Loucy (cell line): Measurements from ENCODE around the gene NELFCD.
"Not testable (repeated sequence)": the region's sequence is repeated elsewhere in the genome, so short reads cannot be mapped to it uniquely, and the experiment has no call there.

Source experiments
- H2AFZ ChIP-seq: fragments of 200-600 bp; sonication (generic); 2 replicates; pipeline ENCODE4 v1.6.0; 2016; ENCODE audit warnings: antibody characterized with exemption, mild to moderate bottlenecking, low read length, moderate library complexity
- H3F3A ChIP-seq: fragments of 200-600 bp; 2 replicates; pipeline ENCODE4 v1.6.0; 2016; ENCODE audit warnings: antibody characterized with exemption, low read depth, mild to moderate bottlenecking
- H3K27me3 ChIP-seq: fragments of 200-600 bp; sonication (generic); 2 replicates; pipeline ENCODE4 v1.6.1; 2014; ENCODE audit warnings: low read length, mild to moderate bottlenecking; ENCODE audit not compliant: insufficient read depth, poor library complexity, severe bottlenecking
- H3K36me3 ChIP-seq: fragments of 200-600 bp; sonication (generic); 2 replicates; pipeline ENCODE4 v1.6.1; 2016; ENCODE audit warnings: low read length; ENCODE audit not compliant: insufficient read depth
- H3K4me1 ChIP-seq: fragments of 200-600 bp; sonication (generic); 2 replicates; pipeline ENCODE4 v1.5.1; 2014; ENCODE audit warnings: low read length, mild to moderate bottlenecking; ENCODE audit not compliant: insufficient read depth, poor library complexity, severe bottlenecking
- H3K4me2 ChIP-seq: fragments of 200-600 bp; sonication (generic); 2 replicates; pipeline ENCODE4 v1.6.0; 2014; ENCODE audit warnings: antibody characterized with exemption, low read length, low read depth, mild to moderate bottlenecking; ENCODE audit not compliant: poor library complexity, severe bottlenecking
- H3K4me3 ChIP-seq: fragments of 200-600 bp; sonication (generic); 2 replicates; pipeline ENCODE4 v1.5.1; 2014; ENCODE audit warnings: low read length, mild to moderate bottlenecking, mixed read lengths; ENCODE audit not compliant: poor library complexity, severe bottlenecking
- H3K79me2 ChIP-seq: fragments of 200-600 bp; sonication (generic); 2 replicates; pipeline ENCODE4 v1.6.1; 2014; ENCODE audit warnings: low read length; ENCODE audit not compliant: insufficient read depth
- H3K9ac ChIP-seq: fragments of 200-600 bp; sonication (generic); 2 replicates; pipeline ENCODE4 v1.6.0; 2014; ENCODE audit warnings: mild to moderate bottlenecking, low read depth, low read length, moderate library complexity; ENCODE audit not compliant: poor library complexity, severe bottlenecking
- H3K9me2 ChIP-seq: fragments of 200-600 bp; sonication (generic); replicated peaks from 2 replicates; pipeline ENCODE4 v1.6.1; 2016; ENCODE audit warnings: low read depth, low read length, mixed read lengths
- H3K9me3 ChIP-seq: fragments of 200-600 bp; sonication (generic); 2 replicates; pipeline ENCODE4 v1.6.1; 2014; ENCODE audit warnings: mild to moderate bottlenecking, antibody characterized with exemption, low read length, low read depth; ENCODE audit not compliant: insufficient read depth
- H4K20me1 ChIP-seq: fragments of 200-600 bp; sonication (generic); 2 replicates; pipeline ENCODE4 v1.6.0; 2014; ENCODE audit warnings: antibody characterized with exemption, low read length, mild to moderate bottlenecking; ENCODE audit not compliant: insufficient read depth, poor library complexity, severe bottlenecking
- EZH2phosphoT487 ChIP-seq: fragments of 200-600 bp; IDR thresholded peaks from 2 replicates; pipeline ENCODE4 v1.6.1; 2018; ENCODE audit warnings: antibody characterized with exemption, mild to moderate bottlenecking, moderate library complexity, borderline replicate concordance
- TF ChIP-seq, protein P1 (sequence below): fragments of 200-600 bp; sonication (generic); conservative IDR thresholded peaks from 2 replicates; pipeline ENCODE4 v1.5.1; 2014; ENCODE audit warnings: mild to moderate bottlenecking, antibody characterized with exemption, low read length

Gene NELFCD

GRCh38 chr20:59008715-59009336, 27.8 kb downstream of the NELFCD start:
- H3K27me3 ChIP-seq: no peaks in the 10 kb centered on the region
- no peak for TF ChIP-seq EZH2phosphoT487
- TF ChIP-seq, protein P1, sequence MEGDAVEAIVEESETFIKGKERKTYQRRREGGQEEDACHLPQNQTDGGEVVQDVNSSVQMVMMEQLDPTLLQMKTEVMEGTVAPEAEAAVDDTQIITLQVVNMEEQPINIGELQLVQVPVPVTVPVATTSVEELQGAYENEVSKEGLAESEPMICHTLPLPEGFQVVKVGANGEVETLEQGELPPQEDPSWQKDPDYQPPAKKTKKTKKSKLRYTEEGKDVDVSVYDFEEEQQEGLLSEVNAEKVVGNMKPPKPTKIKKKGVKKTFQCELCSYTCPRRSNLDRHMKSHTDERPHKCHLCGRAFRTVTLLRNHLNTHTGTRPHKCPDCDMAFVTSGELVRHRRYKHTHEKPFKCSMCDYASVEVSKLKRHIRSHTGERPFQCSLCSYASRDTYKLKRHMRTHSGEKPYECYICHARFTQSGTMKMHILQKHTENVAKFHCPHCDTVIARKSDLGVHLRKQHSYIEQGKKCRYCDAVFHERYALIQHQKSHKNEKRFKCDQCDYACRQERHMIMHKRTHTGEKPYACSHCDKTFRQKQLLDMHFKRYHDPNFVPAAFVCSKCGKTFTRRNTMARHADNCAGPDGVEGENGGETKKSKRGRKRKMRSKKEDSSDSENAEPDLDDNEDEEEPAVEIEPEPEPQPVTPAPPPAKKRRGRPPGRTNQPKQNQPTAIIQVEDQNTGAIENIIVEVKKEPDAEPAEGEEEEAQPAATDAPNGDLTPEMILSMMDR: no peak
- H3K9me3 ChIP-seq: no peaks in the 10 kb centered on the region
- no peaks in the 10 kb centered on the region for H3K79me2 ChIP-seq
- peaks cover 13% of the 10 kb centered on the region for H3K4me1 ChIP-seq
- H3K9me2 ChIP-seq: no peaks in the 10 kb centered on the region
- no peak overlapping the region for H3K4me3 ChIP-seq
- no peak overlapping the region for H3K4me2 ChIP-seq
- no peak overlapping the region for H2AFZ ChIP-seq
- no peaks in the 10 kb centered on the region for H3F3A ChIP-seq
- H4K20me1 ChIP-seq: no peaks in the 10 kb centered on the region
- no peak overlapping the region for H3K9ac ChIP-seq
- H3K36me3 ChIP-seq: no peaks in the 10 kb centered on the region

GRCh38 chr20:59010321-59010994, 29.4 kb downstream of the NELFCD start:
- no peak overlapping the region for H3K4me3 ChIP-seq
- H3K9me2 ChIP-seq: no peaks in the 10 kb centered on the region
- no peak overlapping the region for H3K9ac ChIP-seq
- no peaks in the 10 kb centered on the region for H3K79me2 ChIP-seq
- H3F3A ChIP-seq: no peaks in the 10 kb centered on the region
- TF ChIP-seq, protein P1: no peak
- TF ChIP-seq EZH2phosphoT487: no peak
- H3K4me1 ChIP-seq: no peaks in the 10 kb centered on the region
- H2AFZ ChIP-seq: no peak overlapping the region
- H4K20me1 ChIP-seq: no peaks in the 10 kb centered on the region
- H3K4me2 ChIP-seq: no peak overlapping the region
- no peaks in the 10 kb centered on the region for H3K36me3 ChIP-seq
- H3K27me3 ChIP-seq: no peaks in the 10 kb centered on the region
- no peaks in the 10 kb centered on the region for H3K9me3 ChIP-seq

DNA sequence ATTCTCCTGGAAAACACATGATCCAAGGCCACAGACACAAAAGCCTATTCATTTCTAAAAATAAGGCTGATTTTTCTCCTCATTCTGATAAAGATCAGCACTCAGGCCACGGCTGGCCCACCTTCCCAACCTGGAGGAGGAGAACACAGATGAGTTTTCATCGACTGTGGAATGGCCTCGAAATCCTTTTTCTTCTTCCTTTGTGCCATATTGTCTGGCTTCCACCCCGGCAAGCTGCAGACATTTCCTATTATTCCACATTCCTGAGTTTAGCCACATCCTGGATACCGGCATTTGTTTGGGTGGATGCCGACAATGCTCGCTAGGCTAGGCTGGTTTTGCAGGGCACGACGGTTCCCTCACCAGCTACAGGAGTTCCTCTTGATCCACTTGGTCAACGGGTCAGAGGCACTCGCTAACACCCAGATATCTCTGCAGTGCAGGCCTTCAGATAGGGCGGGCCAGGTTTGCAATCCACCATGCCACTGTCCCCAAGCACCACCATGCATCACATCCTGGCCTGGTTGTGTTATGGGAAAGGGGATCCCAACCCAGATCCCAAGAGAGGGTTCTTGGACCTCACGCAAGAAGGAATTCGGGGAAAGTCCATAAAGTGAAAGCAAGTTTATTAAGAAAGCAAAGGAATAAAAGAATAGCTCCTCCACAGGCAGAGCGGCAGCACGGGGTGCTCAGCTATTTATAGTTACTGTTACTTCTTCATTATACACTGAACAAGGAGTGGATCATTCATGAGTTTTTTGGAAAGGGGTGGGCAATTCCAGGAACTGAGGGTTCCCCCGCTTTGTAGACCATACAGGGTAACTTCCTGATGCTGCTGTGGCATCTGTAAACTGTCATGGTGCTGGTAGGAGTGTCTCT, 30.2 kb downstream of the NELFCD start:
- H3K36me3 ChIP-seq: no peaks in the 10 kb centered on the region
- H3K9ac ChIP-seq: no peak overlapping the region
- H3K27me3 ChIP-seq: no peaks in the 10 kb centered on the region
- no peak overlapping the region for H3K4me2 ChIP-seq
- H3K4me3 ChIP-seq: no peak overlapping the region
- no peaks in the 10 kb centered on the region for H3K9me3 ChIP-seq
- H3K79me2 ChIP-seq: no peaks in the 10 kb centered on the region
- H3K9me2 ChIP-seq: no peaks in the 10 kb centered on the region
- H3F3A ChIP-seq: no peaks in the 10 kb centered on the region
- H3K4me1 ChIP-seq: peaks cover 3% of the 10 kb centered on the region
- H4K20me1 ChIP-seq: no peaks in the 10 kb centered on the region
- no peak overlapping the region for H2AFZ ChIP-seq
- TF ChIP-seq EZH2phosphoT487: no peak
- TF ChIP-seq, protein P1: no peak

DNA sequence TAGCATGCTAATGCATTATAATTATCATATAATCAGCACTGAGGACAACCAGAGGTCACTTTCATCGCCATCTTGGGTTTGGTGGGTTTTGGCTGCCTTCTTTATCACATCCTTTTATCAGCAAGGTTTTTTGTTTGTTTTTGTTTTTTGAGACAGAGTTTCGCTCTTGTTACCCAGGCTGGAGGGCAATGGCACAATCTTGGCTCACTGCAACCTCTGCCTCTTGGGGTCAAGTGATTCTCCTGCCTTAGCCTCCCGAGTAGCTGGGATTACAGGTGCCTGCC, 30.8 kb downstream of the NELFCD start:
- not testable (repeated sequence) for H2AFZ ChIP-seq, H4K20me1 ChIP-seq, H3F3A ChIP-seq, H3K4me2 ChIP-seq, H3K9me2 ChIP-seq, H3K79me2 ChIP-seq, H3K4me1 ChIP-seq, H3K27me3 ChIP-seq, H3K9me3 ChIP-seq, H3K36me3 ChIP-seq, H3K4me3 ChIP-seq, H3K9ac ChIP-seq
